HepG2 (cell line): Measurements from ENCODE around the gene CBFA2T2. TPM values are rescaled to one million over a fixed set of nuclear protein-coding genes. Genes with fewer than 3 reads are reported as not detected.

Source experiments
- ARNT2 ChIP-seq: sonication (generic); formaldehyde crosslinking; IDR thresholded peaks from 2 replicates; pipeline ENCODE4 v1.8.0; 2022; ENCODE audit warnings: mild to moderate bottlenecking, low read depth, missing genetic modification reagents, moderate library complexity
- BCL6 ChIP-seq: IDR thresholded peaks from 2 replicates; pipeline ENCODE4 v1.6.1; 2016; ENCODE audit warnings: missing genetic modification reagents, missing compliant biosample characterization
- CAMTA2 ChIP-seq: sonication (generic); formaldehyde crosslinking; IDR thresholded peaks from 2 replicates; pipeline ENCODE4 v1.4.0; 2020; ENCODE audit warnings: mild to moderate bottlenecking, missing genetic modification reagents, borderline replicate concordance
- CBX1 ChIP-seq: IDR thresholded peaks from one replicate; pipeline ENCODE4 v1.6.1; 2016; ENCODE audit warnings: antibody characterized with exemption, low read depth
- GZF1 ChIP-seq: sonication (generic); formaldehyde crosslinking; IDR thresholded peaks from 2 replicates; pipeline ENCODE4 v1.5.1; 2020; ENCODE audit warnings: mild to moderate bottlenecking, missing genetic modification reagents
- HOXA3 ChIP-seq: sonication (generic); formaldehyde crosslinking; IDR thresholded peaks from 2 replicates; pipeline ENCODE4 v1.5.0; 2020; ENCODE audit warnings: missing genetic modification reagents
- JDP2 ChIP-seq: sonication (generic); formaldehyde crosslinking; IDR thresholded peaks from 2 replicates; pipeline ENCODE4 v1.8.1; 2022; ENCODE audit warnings: missing genetic modification reagents, borderline replicate concordance
- MED13 ChIP-seq: sonication (generic); formaldehyde crosslinking; IDR thresholded peaks from 2 replicates; pipeline ENCODE4 v1.5.0; 2020; ENCODE audit warnings: missing genetic modification reagents
- NFKBIZ ChIP-seq: IDR thresholded peaks from 2 replicates; pipeline ENCODE4 v1.6.1; 2018; ENCODE audit warnings: missing genetic modification reagents, missing compliant biosample characterization
- NKX3-1 ChIP-seq: sonication (generic); formaldehyde crosslinking; IDR thresholded peaks from 2 replicates; pipeline ENCODE4 v1.5.0; 2020; ENCODE audit warnings: missing genetic modification reagents
- PHB2 ChIP-seq: fragments of 450-650 bp; IDR thresholded peaks from 2 replicates; pipeline ENCODE4 v1.6.1; 2018; ENCODE audit not compliant: partially characterized antibody
- TAF1 ChIP-seq: sonication (generic); formaldehyde crosslinking; IDR thresholded peaks from 2 replicates; pipeline ENCODE4 v1.4.0; 2020; ENCODE audit warnings: missing genetic modification reagents
- TBP ChIP-seq: sonication (generic); formaldehyde crosslinking; IDR thresholded peaks from 2 replicates; pipeline ENCODE4 v1.5.0; 2020; ENCODE audit warnings: missing genetic modification reagents
- THAP11 ChIP-seq: IDR thresholded peaks from 2 replicates; pipeline ENCODE4 v1.6.1; 2016; ENCODE audit warnings: missing biosample characterization, missing genetic modification reagents
- TOE1 ChIP-seq: sonication (generic); formaldehyde crosslinking; IDR thresholded peaks from 2 replicates; pipeline ENCODE4 v1.4.0; 2020; ENCODE audit warnings: mild to moderate bottlenecking, missing genetic modification reagents
- ZBTB46 ChIP-seq: sonication (generic); formaldehyde crosslinking; IDR thresholded peaks from 2 replicates; pipeline ENCODE4 v1.4.0; 2020; ENCODE audit warnings: mild to moderate bottlenecking, missing genetic modification reagents, borderline replicate concordance
- ZFP62 ChIP-seq: sonication (generic); formaldehyde crosslinking; IDR thresholded peaks from 2 replicates; pipeline ENCODE4 v1.4.0; 2020; ENCODE audit warnings: missing genetic modification reagents
- ZGPAT ChIP-seq: IDR thresholded peaks from 2 replicates; pipeline ENCODE4 v1.6.1; 2016; ENCODE audit warnings: mild to moderate bottlenecking
- ZNF124 ChIP-seq: sonication (generic); formaldehyde crosslinking; IDR thresholded peaks from 2 replicates; pipeline ENCODE4 v1.4.0; 2020; ENCODE audit warnings: missing genetic modification reagents
- ZNF335 ChIP-seq: sonication (generic); formaldehyde crosslinking; IDR thresholded peaks from 2 replicates; pipeline ENCODE4 v1.4.0; 2020; ENCODE audit warnings: missing genetic modification reagents
- ZNF414 ChIP-seq: sonication (generic); formaldehyde crosslinking; IDR thresholded peaks from 2 replicates; pipeline ENCODE4 v1.5.0; 2020; ENCODE audit warnings: missing genetic modification reagents
- ZNF547 ChIP-seq: sonication (generic); formaldehyde crosslinking; IDR thresholded peaks from 2 replicates; pipeline ENCODE4 v1.5.1; 2020; ENCODE audit warnings: mild to moderate bottlenecking, missing genetic modification reagents
- ZNF577 ChIP-seq: sonication (generic); formaldehyde crosslinking; IDR thresholded peaks from 2 replicates; pipeline ENCODE4 v1.4.0; 2020; ENCODE audit warnings: mild to moderate bottlenecking, low read depth, missing genetic modification reagents, borderline replicate concordance
- ZNF768 ChIP-seq: sonication (generic); formaldehyde crosslinking; IDR thresholded peaks from 2 replicates; pipeline ENCODE4 v1.4.0; 2020; ENCODE audit warnings: missing genetic modification reagents
- ZNF83 ChIP-seq: sonication (generic); formaldehyde crosslinking; IDR thresholded peaks from 2 replicates; pipeline ENCODE4 v1.4.0; 2020; ENCODE audit warnings: missing genetic modification reagents, mild to moderate bottlenecking, borderline replicate concordance
- polyA plus RNA-seq, 8 experiments: library from polyadenylated mRNA; depleted of rRNA in 3 of 8; stranded (reverse) in 7 of 8; unstranded in 1 of 8; fragments of >200 nt; fragmentation: Illumina TruSeq in 4 of 8; extraction: Trizol in 4 of 8; gene quantifications; 2 replicates each; pipeline versions ENCODE4 v1.2.1 to v1.2.3, GENCODE V29; 2011 to 2016; ENCODE audit warnings: low read depth in 4 of 8, missing spikeins in 1 of 8, mixed read lengths in 1 of 8; ENCODE audit not compliant: insufficient read depth in 1 of 8
- total RNA-seq, 5 experiments: library from RNA; depleted of rRNA; stranded (reverse); fragments of >200 nt; fragmentation: Illumina TruSeq; extraction: Trizol; gene quantifications; 2 replicates each; pipeline ENCODE4 v1.2.3, GENCODE V29; 2016; ENCODE audit warnings: low read depth in 1 of 5
- TF ChIP-seq, protein P1 (sequence below): sonication (generic); formaldehyde crosslinking; IDR thresholded peaks from 2 replicates; pipeline ENCODE4 v1.4.0; 2020; ENCODE audit warnings: missing genetic modification reagents
- TF ChIP-seq, protein P2 (sequence below): sonication (generic); formaldehyde crosslinking; IDR thresholded peaks from 2 replicates; pipeline ENCODE4 v1.9.0; 2021; ENCODE audit warnings: missing genetic modification reagents, mild to moderate bottlenecking, borderline replicate concordance

The CBFA2T2 gene
- total and polyA plus RNA-seq, 2 of the 13 experiments (the other 11 are each of a cell fraction or from before 2014, with no cell fraction given): 6.3 to 21.2 TPM

DNA sequence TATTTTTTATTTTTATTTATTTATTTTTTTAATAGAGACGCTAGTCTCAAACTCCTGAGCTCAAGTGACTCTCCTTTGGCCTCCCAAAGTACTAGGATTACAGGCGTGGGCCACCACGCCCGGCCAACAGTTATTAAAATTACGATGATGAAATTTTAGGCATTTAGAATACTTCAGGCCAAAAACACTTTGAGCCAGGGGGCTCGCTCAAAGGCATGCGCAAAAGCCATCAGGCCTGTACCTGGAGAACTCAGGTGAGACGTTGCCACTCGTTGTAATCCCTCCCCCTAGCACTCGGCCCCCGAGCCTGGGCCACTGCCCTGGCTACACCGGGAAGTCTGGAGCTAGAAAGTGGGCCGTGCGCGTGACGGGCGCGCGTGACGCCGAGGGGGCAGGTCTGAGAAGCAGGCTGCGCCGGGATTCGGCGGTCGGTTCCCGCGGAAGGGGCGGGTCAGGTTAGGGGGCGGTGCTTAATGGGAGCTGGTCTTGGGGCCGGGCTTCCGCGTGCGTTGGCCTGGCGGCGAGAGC lies 337 bp upstream of the CBFA2T2 start (continued):
- TF ChIP-seq ZNF768: peak; percentile 56
- TF ChIP-seq ZNF577 (CRISPR knock-in tag): no peak; the same call in 1 of the 2 replicates
- no peak for TF ChIP-seq ZFP62 (CRISPR knock-in tag)
- TF ChIP-seq GZF1 (CRISPR knock-in tag): no peak
- TF ChIP-seq TAF1 (CRISPR knock-in tag): peak; percentile 87
- TF ChIP-seq ZNF335 (CRISPR knock-in tag): peak; percentile 91
- TF ChIP-seq BCL6 (CRISPR knock-in tag): peak; percentile 74
- no peak; the same call in none of the 2 replicates for TF ChIP-seq ZNF547 (CRISPR knock-in tag)
- TF ChIP-seq MED13 (CRISPR knock-in tag): no peak; the same call in 1 of the 2 replicates
- peak; percentile 86 for TF ChIP-seq THAP11 (CRISPR knock-in tag)
- TF ChIP-seq HOXA3 (CRISPR knock-in tag): peak; percentile 89
- peak; percentile 96 for TF ChIP-seq TBP (CRISPR knock-in tag)
- peak; percentile 95 for TF ChIP-seq NFKBIZ (CRISPR knock-in tag)
- no peak for TF ChIP-seq ZNF83 (CRISPR knock-in tag)
- peak; percentile 81 for TF ChIP-seq ARNT2
- TF ChIP-seq ZGPAT: peak; percentile 85; the same call in 1 of the 2 replicates
- TF ChIP-seq ZNF124: peak; percentile 57; the same call in 1 of the 2 replicates
- TF ChIP-seq, protein P1, sequence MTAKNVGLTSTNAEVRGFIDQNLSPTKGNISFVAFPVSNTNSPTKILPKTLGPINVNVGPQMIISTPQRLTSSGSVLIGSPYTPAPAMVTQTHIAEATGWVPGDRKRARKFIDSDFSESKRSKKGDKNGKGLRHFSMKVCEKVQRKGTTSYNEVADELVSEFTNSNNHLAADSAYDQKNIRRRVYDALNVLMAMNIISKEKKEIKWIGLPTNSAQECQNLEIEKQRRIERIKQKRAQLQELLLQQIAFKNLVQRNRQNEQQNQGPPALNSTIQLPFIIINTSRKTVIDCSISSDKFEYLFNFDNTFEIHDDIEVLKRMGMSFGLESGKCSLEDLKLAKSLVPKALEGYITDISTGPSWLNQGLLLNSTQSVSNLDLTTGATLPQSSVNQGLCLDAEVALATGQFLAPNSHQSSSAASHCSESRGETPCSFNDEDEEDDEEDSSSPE (CRISPR knock-in tag): peak; percentile 94
- no peak for TF ChIP-seq JDP2
- peak; percentile 25; the same call in 1 of the 2 replicates for TF ChIP-seq NKX3-1 (CRISPR knock-in tag)
- TF ChIP-seq, protein P2, sequence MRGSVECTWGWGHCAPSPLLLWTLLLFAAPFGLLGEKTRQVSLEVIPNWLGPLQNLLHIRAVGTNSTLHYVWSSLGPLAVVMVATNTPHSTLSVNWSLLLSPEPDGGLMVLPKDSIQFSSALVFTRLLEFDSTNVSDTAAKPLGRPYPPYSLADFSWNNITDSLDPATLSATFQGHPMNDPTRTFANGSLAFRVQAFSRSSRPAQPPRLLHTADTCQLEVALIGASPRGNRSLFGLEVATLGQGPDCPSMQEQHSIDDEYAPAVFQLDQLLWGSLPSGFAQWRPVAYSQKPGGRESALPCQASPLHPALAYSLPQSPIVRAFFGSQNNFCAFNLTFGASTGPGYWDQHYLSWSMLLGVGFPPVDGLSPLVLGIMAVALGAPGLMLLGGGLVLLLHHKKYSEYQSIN (CRISPR knock-in tag): no peak
- TF ChIP-seq CBX1: peak; percentile 66
- no peak for TF ChIP-seq PHB2
- TF ChIP-seq TOE1 (CRISPR knock-in tag): no peak
- no peak; the same call in 1 of the 2 replicates for TF ChIP-seq ZBTB46
- TF ChIP-seq ZNF414 (CRISPR knock-in tag): no peak
- TF ChIP-seq CAMTA2 (CRISPR knock-in tag): 0 out of 2 replicates have a peak, but pooled peaks have one; percentile 8
